ENCODE results near the gene TTC31. TPM values are rescaled to one million over a fixed set of nuclear protein-coding genes. Genes with fewer than 3 reads are reported as not detected.
A peak's percentile ranks its signal among the peaks of the same experiment; 100 is the strongest.
"Not testable (repeated sequence)": the region's sequence is repeated elsewhere in the genome, so short reads cannot be mapped to it uniquely, and the experiment has no call there.

Gene TTC31
- total RNA-seq, 1 donor from 2014 or later: 26.1 TPM

DNA sequence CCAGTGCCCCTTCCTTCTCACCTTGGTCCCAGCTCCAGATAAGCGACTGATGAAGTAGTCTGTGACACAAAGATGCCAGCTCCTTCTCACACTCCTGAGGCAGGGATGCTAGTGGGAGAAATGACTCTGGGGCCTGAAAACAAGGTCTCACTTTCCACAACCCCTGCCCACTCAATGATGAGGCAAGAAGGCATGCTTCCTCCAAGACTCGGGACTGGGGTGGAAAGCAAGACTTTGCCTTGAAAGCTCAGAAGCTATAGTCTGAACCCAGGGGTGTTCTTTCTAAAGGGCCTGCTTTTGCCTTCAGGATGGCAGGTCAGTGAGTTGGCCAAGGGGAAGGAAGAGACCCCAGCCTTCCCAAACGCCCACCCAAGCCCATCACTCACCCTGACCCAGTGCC lies 1.4 kb upstream of the TTC31 start:
- Mint-ChIP-seq H3K4me3 (peak overlapping the region; percentile 100), H3K27me3 (ENCODE audit: low read depth) (no peaks in the 10 kb centered on the region), H3K36me3 (peaks cover 12% of the 10 kb centered on the region), H3K27ac (no peak overlapping the region), H3K9me3 (no peaks in the 10 kb centered on the region), H3K4me1 (peaks cover 18% of the 10 kb centered on the region)
- DNase-seq (ENCODE audit: low spot score in 2 of 2, unreplicated experiment in 2 of 2): no peak
- TF ChIP-seq CTCF (IDR thresholded peaks at IDR 0.05; ENCODE audit: unreplicated experiment): no peak

- DNase-seq (ENCODE audit: low spot score in 2 of 2, unreplicated experiment in 2 of 2): peak in 1 of 2 experiments; percentile 69
- H3K4me3 Mint-ChIP-seq: peak overlapping the region; percentile 100
- peak overlapping the region; percentile 99 for H3K27ac Mint-ChIP-seq
- H3K27me3 Mint-ChIP-seq (ENCODE audit: low read depth): no peaks in the 10 kb centered on the region
- H3K4me1 Mint-ChIP-seq: peaks cover 18% of the 10 kb centered on the region
- peaks cover 9% of the 10 kb centered on the region for H3K36me3 Mint-ChIP-seq
- H3K9me3 Mint-ChIP-seq: no peaks in the 10 kb centered on the region
- TF ChIP-seq CTCF (IDR thresholded peaks at IDR 0.05; ENCODE audit: unreplicated experiment): no peak
These were observed 700 bp upstream of the TTC31 start for GRCh38 chr2:74481961-74482800.

- Mint-ChIP-seq H3K4me3 (peak overlapping the region; percentile 100), H3K27ac (peak overlapping the region; percentile 99)
These were observed 839 bp downstream of the TTC31 start for GRCh38 chr2:74483675-74484164.

GRCh38 chr2:74486141-74486540 lies 3.3 kb downstream of the TTC31 start:
- H3K4me1 Mint-ChIP-seq: peaks cover 12% of the 10 kb centered on the region
- no peaks in the 10 kb centered on the region for H3K27me3 Mint-ChIP-seq (ENCODE audit: low read depth)
- H3K27ac Mint-ChIP-seq: no peak overlapping the region
- TF ChIP-seq CTCF (IDR thresholded peaks at IDR 0.05; ENCODE audit: unreplicated experiment): no peak
- no peak overlapping the region for H3K4me3 Mint-ChIP-seq
- no peak for DNase-seq (ENCODE audit: low spot score in 2 of 2, unreplicated experiment in 2 of 2)
- peaks cover 11% of the 10 kb centered on the region for H3K36me3 Mint-ChIP-seq
- no peaks in the 10 kb centered on the region for H3K9me3 Mint-ChIP-seq

More at GRCh38 chr2:74483675-74484164, 839 bp downstream of the TTC31 start:
- not testable (repeated sequence) for H3K9me3 Mint-ChIP-seq; H3K36me3 Mint-ChIP-seq; DNase-seq (ENCODE audit: low spot score in 2 of 2, unreplicated experiment in 2 of 2); H3K27me3 Mint-ChIP-seq (ENCODE audit: low read depth)
- peaks cover 18% of the 10 kb centered on the region for H3K4me1 Mint-ChIP-seq

DNA sequence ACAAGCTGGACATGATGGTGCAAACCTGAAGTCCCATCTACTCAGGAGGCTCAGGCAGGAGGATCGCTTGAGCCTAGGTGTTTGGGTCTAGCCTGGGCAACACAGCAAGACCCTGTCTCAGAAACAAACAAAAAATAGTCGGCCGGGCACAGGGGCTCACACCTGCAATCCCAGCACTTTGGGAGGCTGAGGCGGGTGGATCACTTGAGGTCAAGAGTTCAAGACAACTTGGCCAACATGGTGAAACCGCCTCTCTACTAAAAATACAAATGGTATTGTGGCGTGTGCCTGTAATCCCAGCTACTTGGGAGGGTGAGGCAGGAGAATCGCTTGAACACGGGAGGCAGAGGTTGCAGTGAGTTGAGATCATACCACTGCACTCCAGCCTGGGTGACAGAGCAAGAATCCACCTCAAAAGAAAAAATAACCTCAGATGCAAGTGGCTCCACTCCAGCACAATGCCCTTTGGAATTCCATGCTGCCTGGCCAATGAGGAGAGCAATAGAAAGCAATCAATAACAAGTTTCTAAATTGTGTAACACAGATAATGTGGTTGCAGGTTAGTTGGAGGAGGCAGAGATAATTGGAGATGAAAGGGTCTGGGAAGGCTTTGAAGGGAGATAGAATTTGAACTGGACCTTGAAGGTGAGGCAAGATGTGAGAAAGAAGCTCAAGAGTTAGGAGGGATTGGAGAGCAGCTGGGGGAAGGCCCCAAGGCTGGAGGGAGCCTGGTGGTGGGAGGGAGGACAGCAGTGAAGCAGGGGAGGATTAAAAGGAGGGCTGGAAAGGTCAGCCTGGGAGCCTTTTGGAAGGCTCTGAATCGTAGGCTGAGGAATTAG lies 6.0 kb downstream of the TTC31 start:
- Mint-ChIP-seq H3K36me3 (peaks cover 24% of the 10 kb centered on the region), H3K27ac (no peak overlapping the region), H3K9me3 (no peaks in the 10 kb centered on the region), H3K4me3 (no peak overlapping the region), H3K27me3 (ENCODE audit: low read depth) (no peaks in the 10 kb centered on the region), H3K4me1 (no peaks in the 10 kb centered on the region)
- no peak for TF ChIP-seq CTCF (IDR thresholded peaks at IDR 0.05; ENCODE audit: unreplicated experiment)
- DNase-seq (ENCODE audit: low spot score in 2 of 2, unreplicated experiment in 2 of 2): no peak

GRCh38 chr2:74489906-74490305 lies 7.0 kb downstream of the TTC31 start:
- H3K36me3 Mint-ChIP-seq: peaks cover 30% of the 10 kb centered on the region
- no peak for TF ChIP-seq CTCF (IDR thresholded peaks at IDR 0.05; ENCODE audit: unreplicated experiment)
- DNase-seq (ENCODE audit: low spot score in 2 of 2, unreplicated experiment in 2 of 2): no peak
- no peaks in the 10 kb centered on the region for H3K4me1 Mint-ChIP-seq
- no peak overlapping the region for H3K4me3 Mint-ChIP-seq
- H3K27ac Mint-ChIP-seq: no peak overlapping the region
- H3K27me3 Mint-ChIP-seq (ENCODE audit: low read depth): no peaks in the 10 kb centered on the region
- no peaks in the 10 kb centered on the region for H3K9me3 Mint-ChIP-seq
